Stimulated activated naive CD8-positive, alpha-beta T cell treated with anti-CD3 and anti-CD28 coated beads, Interleukin-15, Interleukin-2, amounts not matched to agents 100 ng/mL and 50 ng/mL, for 24 hours (primary cell): ENCODE measurements around the gene TNRC6C.

Experiments used
- H3K27ac Mint-ChIP-seq: one replicate; pipeline ENCODE4 v1.8.0; 2021; ENCODE audit warnings: mild to moderate bottlenecking, mixed read lengths
- H3K27me3 Mint-ChIP-seq: one replicate; pipeline ENCODE4 v1.8.0; 2021; ENCODE audit warnings: mixed read lengths
- H3K36me3 Mint-ChIP-seq: one replicate; pipeline ENCODE4 v1.8.0; 2021; ENCODE audit warnings: low read depth, mixed read lengths
- H3K4me1 Mint-ChIP-seq: one replicate; pipeline ENCODE4 v1.8.0; 2021; ENCODE audit warnings: low read depth, mixed read lengths
- H3K4me3 Mint-ChIP-seq: one replicate; pipeline ENCODE4 v1.8.0; 2021; ENCODE audit warnings: mild to moderate bottlenecking, mixed read lengths
- H3K9me3 Mint-ChIP-seq: one replicate; pipeline ENCODE4 v1.8.0; 2021; ENCODE audit warnings: mixed read lengths

TNRC6C gene

GRCh38 chr17:78010759-78011158 is 52.3 kb downstream of the TNRC6C start:
- Mint-ChIP-seq H3K4me3 (peak overlapping the region; percentile 35), H3K27ac (peak overlapping the region; percentile 57), H3K4me1 (peaks cover 31% of the 10 kb centered on the region), H3K27me3 (no peaks in the 10 kb centered on the region), H3K9me3 (no peaks in the 10 kb centered on the region), H3K36me3 (peaks cover 6% of the 10 kb centered on the region)

GRCh38 chr17:78012428-78012827 is 53.9 kb downstream of the TNRC6C start:
- Mint-ChIP-seq H3K4me3 (no peak overlapping the region), H3K36me3 (no peaks in the 10 kb centered on the region), H3K4me1 (peaks cover 23% of the 10 kb centered on the region), H3K9me3 (no peaks in the 10 kb centered on the region), H3K27me3 (no peaks in the 10 kb centered on the region), H3K27ac (no peak overlapping the region)

DNA sequence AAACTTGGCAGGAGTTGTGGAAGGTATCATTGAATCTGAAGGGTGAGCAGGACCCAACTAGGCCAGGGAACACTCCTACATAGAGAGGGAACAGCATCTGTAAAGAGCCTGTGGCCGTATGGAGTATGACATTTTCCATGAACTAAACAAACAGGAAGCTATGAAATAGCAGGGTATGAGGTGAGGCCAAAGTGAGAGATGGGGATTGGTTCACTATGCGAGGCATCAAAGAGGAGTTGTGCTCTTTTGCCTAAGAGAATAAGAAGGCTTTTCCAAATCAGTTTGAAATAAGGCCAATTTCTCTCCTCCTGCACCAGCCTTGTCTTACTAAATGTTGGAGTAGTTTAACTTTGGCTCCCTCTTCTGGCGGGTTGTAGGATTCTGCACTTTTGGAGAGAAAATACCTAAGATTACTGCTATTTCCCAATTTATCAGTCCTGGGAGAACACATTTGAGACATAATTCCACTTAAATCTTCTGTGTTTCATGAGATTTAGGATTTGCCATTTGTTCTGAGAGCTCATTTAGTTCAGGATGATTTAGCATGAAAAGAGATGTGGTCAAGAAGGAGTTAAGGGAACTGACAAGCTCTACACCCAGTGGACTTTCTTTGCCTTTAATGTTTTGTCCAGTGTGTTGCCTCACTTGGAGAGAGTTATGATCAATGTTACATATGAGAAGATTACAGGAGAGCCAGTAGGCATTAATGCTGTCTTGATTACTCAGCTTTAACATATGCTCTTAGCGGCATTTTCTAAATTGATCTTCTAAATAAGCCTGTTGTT is 55.4 kb downstream of the TNRC6C start:
- no peaks in the 10 kb centered on the region for H3K36me3 Mint-ChIP-seq
- peak overlapping the region; percentile 26 for H3K27ac Mint-ChIP-seq
- no peaks in the 10 kb centered on the region for H3K9me3 Mint-ChIP-seq
- no peak overlapping the region for H3K4me3 Mint-ChIP-seq
- H3K27me3 Mint-ChIP-seq: no peaks in the 10 kb centered on the region
- H3K4me1 Mint-ChIP-seq: peaks cover 25% of the 10 kb centered on the region

- H3K4me1 Mint-ChIP-seq: peaks cover 29% of the 10 kb centered on the region
- no peak overlapping the region for H3K4me3 Mint-ChIP-seq
- H3K27me3 Mint-ChIP-seq: no peaks in the 10 kb centered on the region
- no peak overlapping the region for H3K27ac Mint-ChIP-seq
- H3K9me3 Mint-ChIP-seq: no peaks in the 10 kb centered on the region
- H3K36me3 Mint-ChIP-seq: no peaks in the 10 kb centered on the region
Observed at GRCh38 chr17:78014646-78015045, 56.1 kb downstream of the TNRC6C start.

DNA sequence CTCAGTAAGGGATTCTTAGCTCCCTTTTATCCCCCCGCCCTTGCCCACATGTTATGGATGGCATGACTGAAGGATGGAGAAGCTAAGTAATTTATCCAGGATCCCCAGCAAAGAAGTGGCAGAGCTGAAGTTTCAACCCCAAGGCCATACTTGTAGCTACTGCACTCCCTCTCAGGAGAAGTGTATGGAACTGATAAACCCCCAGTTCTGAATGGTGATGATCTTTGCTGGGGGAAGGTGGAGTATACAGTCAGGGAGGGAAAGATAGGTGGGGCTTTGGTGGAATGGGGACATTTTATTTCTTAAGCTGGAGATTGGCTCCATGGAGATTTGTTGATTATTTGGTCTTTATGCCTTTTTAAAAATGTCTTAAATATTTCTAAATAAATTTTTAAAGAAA is 58.3 kb downstream of the TNRC6C start:
- Mint-ChIP-seq H3K4me1 (peaks cover 29% of the 10 kb centered on the region), H3K36me3 (no peaks in the 10 kb centered on the region), H3K4me3 (no peak overlapping the region), H3K27me3 (no peaks in the 10 kb centered on the region), H3K27ac (no peak overlapping the region), H3K9me3 (no peaks in the 10 kb centered on the region)

- H3K9me3 Mint-ChIP-seq: no peaks in the 10 kb centered on the region
- H3K27ac Mint-ChIP-seq: peak overlapping the region; percentile 19
- H3K36me3 Mint-ChIP-seq: peaks cover 4% of the 10 kb centered on the region
- peaks cover 28% of the 10 kb centered on the region for H3K4me1 Mint-ChIP-seq
- H3K4me3 Mint-ChIP-seq: no peak overlapping the region
- H3K27me3 Mint-ChIP-seq: no peaks in the 10 kb centered on the region
Observed at GRCh38 chr17:78019367-78019975, 61.0 kb downstream of the TNRC6C start.

GRCh38 chr17:78019976-78020716 is 61.6 kb downstream of the TNRC6C start:
- Mint-ChIP-seq H3K36me3 (peaks cover 4% of the 10 kb centered on the region), H3K9me3 (no peaks in the 10 kb centered on the region), H3K4me1 (peaks cover 28% of the 10 kb centered on the region), H3K4me3 (peak overlapping the region; percentile 32), H3K27ac (peak overlapping the region; percentile 19), H3K27me3 (no peaks in the 10 kb centered on the region)

DNA sequence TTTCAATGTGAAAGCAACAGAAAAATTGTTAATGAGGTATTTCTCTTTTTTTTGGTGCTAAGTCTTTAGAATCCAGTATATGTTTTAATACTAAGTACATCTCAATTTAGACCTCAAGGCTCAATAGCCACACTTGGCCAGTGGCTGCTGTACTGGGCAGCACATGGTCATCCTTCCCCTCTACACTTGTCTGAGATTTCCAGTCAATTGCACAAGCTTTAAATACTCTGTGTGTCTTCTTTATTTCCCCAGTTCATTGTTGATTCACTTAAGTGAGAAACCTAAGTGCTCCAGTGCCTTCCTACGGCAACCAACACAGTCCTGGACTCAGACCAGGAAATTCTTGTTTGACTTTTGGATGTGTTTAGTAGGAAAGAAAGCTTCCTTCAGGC is 62.2 kb downstream of the TNRC6C start:
- H3K4me1 Mint-ChIP-seq: peaks cover 28% of the 10 kb centered on the region
- H3K9me3 Mint-ChIP-seq: no peaks in the 10 kb centered on the region
- no peaks in the 10 kb centered on the region for H3K27me3 Mint-ChIP-seq
- H3K27ac Mint-ChIP-seq: peak overlapping the region; percentile 69
- H3K36me3 Mint-ChIP-seq: peaks cover 4% of the 10 kb centered on the region
- no peak overlapping the region for H3K4me3 Mint-ChIP-seq

DNA sequence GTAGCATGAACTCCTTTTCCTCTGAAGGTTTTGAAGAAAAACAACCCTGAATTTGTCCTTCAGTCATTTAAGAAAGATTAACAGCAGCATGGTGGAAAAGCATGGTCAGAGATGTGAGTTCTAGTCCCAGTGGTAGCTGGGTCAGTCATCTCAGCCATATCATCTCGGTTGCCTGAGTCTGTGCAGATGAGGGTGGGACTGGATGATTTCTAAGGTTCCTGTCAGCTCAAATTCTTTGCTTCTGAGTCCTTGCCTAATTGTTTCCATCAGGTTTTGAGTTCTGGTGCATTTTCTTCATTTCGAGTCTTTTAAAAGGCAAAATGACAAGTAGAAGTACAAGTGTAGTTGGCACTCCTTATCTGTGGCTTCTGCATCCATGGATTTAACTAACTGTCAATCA is 63.9 kb downstream of the TNRC6C start:
- Mint-ChIP-seq H3K4me1 (peaks cover 35% of the 10 kb centered on the region), H3K4me3 (no peak overlapping the region), H3K9me3 (no peaks in the 10 kb centered on the region), H3K27ac (no peak overlapping the region), H3K36me3 (peaks cover 4% of the 10 kb centered on the region), H3K27me3 (no peaks in the 10 kb centered on the region)

DNA sequence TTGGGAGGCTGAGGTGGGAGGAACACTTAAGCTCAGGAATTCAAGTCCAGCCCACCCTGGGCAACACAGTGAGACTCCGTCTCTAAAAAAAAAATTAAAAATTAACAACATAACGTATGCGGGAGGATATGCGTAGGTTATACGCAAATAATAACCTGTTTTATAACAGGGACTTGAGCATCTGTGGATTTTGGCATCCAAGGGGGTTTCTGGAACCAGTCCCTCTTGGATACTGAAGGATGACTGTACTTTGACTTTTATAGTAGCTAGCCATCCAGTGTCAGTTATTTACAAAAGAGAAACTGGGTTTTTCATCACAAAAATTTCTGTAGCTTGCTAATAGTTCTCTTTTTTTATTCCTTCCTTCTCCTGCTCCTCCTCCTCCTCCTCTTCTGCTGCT is 64.5 kb downstream of the TNRC6C start:
- Mint-ChIP-seq H3K4me1 (peaks cover 37% of the 10 kb centered on the region), H3K27me3 (no peaks in the 10 kb centered on the region), H3K27ac (no peak overlapping the region), H3K9me3 (no peaks in the 10 kb centered on the region), H3K4me3 (no peak overlapping the region), H3K36me3 (peaks cover 4% of the 10 kb centered on the region)

DNA sequence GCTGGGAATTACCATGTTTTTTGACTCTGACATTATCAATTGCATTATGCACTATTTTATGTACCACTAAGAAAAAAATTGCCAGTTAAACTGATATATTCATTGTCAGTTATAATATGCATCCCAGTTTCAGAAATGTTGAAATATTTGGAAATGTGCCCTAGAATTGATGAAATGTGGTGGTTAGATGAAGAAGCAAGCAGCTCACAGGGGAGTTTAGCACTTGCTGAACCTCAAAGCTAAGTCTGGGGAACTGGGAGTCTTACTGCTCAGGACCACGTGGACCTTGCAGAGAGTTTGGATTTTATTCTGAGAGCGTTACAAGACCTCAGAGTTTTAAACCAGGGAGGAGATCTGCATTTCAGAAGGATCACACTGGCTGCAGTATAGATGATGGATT is 67.9 kb downstream of the TNRC6C start:
- no peaks in the 10 kb centered on the region for H3K27me3 Mint-ChIP-seq
- H3K4me1 Mint-ChIP-seq: peaks cover 19% of the 10 kb centered on the region
- H3K36me3 Mint-ChIP-seq: peaks cover 4% of the 10 kb centered on the region
- no peaks in the 10 kb centered on the region for H3K9me3 Mint-ChIP-seq
- H3K4me3 Mint-ChIP-seq: no peak overlapping the region
- no peak overlapping the region for H3K27ac Mint-ChIP-seq

- Mint-ChIP-seq H3K4me3 (no peak overlapping the region), H3K4me1 (peaks cover 17% of the 10 kb centered on the region), H3K27ac (no peak overlapping the region), H3K36me3 (peaks cover 11% of the 10 kb centered on the region), H3K27me3 (no peaks in the 10 kb centered on the region), H3K9me3 (no peaks in the 10 kb centered on the region)
Observed at GRCh38 chr17:78027121-78027520, 68.6 kb downstream of the TNRC6C start.

DNA sequence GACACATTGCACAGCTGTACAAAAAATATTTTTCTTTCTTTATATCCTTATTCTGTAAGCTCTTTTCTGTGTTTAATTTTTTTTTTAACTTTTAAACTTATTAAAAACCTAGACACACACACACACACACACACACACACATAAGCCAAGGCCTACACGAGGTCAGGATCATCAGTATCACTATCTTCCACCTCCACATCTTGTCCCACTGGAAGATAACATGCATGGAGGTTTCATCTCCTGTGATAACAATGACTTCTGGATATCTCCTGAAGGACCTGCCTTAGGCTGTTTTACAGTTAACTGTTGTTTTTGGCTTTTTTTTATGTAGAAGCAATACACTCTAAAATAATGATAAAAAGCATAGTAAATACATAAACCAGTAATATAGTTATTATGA is 71.2 kb downstream of the TNRC6C start:
- H3K4me3 Mint-ChIP-seq: no peak overlapping the region
- no peaks in the 10 kb centered on the region for H3K27me3 Mint-ChIP-seq
- peaks cover 23% of the 10 kb centered on the region for H3K36me3 Mint-ChIP-seq
- peaks cover 16% of the 10 kb centered on the region for H3K4me1 Mint-ChIP-seq
- no peaks in the 10 kb centered on the region for H3K9me3 Mint-ChIP-seq
- no peak overlapping the region for H3K27ac Mint-ChIP-seq

DNA sequence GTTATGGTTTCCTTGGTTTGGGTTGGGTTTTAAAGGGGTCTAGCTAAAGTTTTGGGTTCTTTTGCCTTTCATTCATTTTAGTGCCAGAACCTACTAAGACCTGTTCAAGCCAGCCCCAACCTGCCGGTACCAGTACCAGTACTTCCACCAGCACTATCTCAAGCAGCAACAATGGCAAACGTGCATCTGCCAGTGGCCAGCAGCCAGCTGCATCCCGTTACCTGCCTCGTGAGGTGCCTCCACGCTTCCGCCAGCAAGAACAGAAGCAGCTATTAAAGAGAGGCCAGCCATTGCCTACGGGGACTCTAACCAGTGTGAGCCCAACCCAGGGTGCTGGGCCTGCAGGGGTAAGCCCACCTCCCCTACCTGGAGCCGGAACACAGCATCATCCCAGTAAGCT is 72.9 kb downstream of the TNRC6C start:
- Mint-ChIP-seq H3K4me3 (no peak overlapping the region), H3K4me1 (peaks cover 16% of the 10 kb centered on the region), H3K27me3 (no peaks in the 10 kb centered on the region), H3K36me3 (peaks cover 38% of the 10 kb centered on the region), H3K27ac (no peak overlapping the region), H3K9me3 (no peaks in the 10 kb centered on the region)

- no peaks in the 10 kb centered on the region for H3K27me3 Mint-ChIP-seq
- H3K4me3 Mint-ChIP-seq: no peak overlapping the region
- no peaks in the 10 kb centered on the region for H3K9me3 Mint-ChIP-seq
- H3K36me3 Mint-ChIP-seq: peaks cover 41% of the 10 kb centered on the region
- no peak overlapping the region for H3K27ac Mint-ChIP-seq
- peaks cover 15% of the 10 kb centered on the region for H3K4me1 Mint-ChIP-seq
Observed at GRCh38 chr17:78032166-78032565, 73.7 kb downstream of the TNRC6C start.
